SK-N-SH (cell line): ENCODE data around the gene OXGR1. TPM values are rescaled to one million over a fixed set of nuclear protein-coding genes. Genes with fewer than 3 reads are reported as not detected.
A peak's percentile ranks its signal among the peaks of the same experiment; 100 is the strongest.

ENCODE experiments used
- CTCF ChIA-PET: fragments of 300-600, 350-600 bp; formaldehyde crosslinking; extraction: SDS; loops from one replicate; lab custom pipeline; 2021; lab: Yijun Ruan, JAX
- POLR2A ChIA-PET: fragments of 350-600 bp; sonication (Branson Sonifier 250); formaldehyde crosslinking; extraction: SDS; loops from one replicate; lab custom pipeline; 2020; ENCODE audit warnings: antibody characterized with exemption, inconsistent platforms; lab: Yijun Ruan, JAX
- DNase-seq: peaks from one replicate; pipeline ENCODE4 v3.0.0; 2012
- H2AFZ ChIP-seq: fragments of 200-600 bp; sonication (generic); 2 replicates; pipeline ENCODE4 v1.8.1; 2016; ENCODE audit warnings: antibody characterized with exemption, mild to moderate bottlenecking, low read depth
- H3F3A ChIP-seq: fragments of 200-600 bp; sonication (generic); replicated peaks from 2 replicates; pipeline ENCODE3; 2016; ENCODE audit warnings: antibody characterized with exemption, mild to moderate bottlenecking; ENCODE audit not compliant: insufficient read depth
- H3K27ac ChIP-seq, 2 experiments: fragments of 200-500 bp in 1 of 2; fragments of 200-600 bp in 1 of 2; sonication (Bioruptor generic) in 1 of 2; sonication (generic), shearing (Covaris generic) in 1 of 2; 2 replicates each; pipeline versions ENCODE4 v1.5.1 to v1.6.1; 2014 to 2016; ENCODE audit warnings: low read depth in 2 of 2, inconsistent platforms in 1 of 2, low read length in 1 of 2, mild to moderate bottlenecking in 1 of 2, mixed read lengths in 1 of 2
- H3K27me3 ChIP-seq: fragments of 200-600 bp; sonication (generic), shearing (Covaris generic); 2 replicates; pipeline ENCODE4 v1.6.1; 2016; ENCODE audit warnings: mixed run types; ENCODE audit not compliant: insufficient read depth
- H3K36me3 ChIP-seq, 2 experiments: fragments of 200-500 bp in 1 of 2; fragments of 200-600 bp in 1 of 2; sonication (Bioruptor generic) in 1 of 2; sonication (generic) in 1 of 2; replicated peaks in 1 of 2; 2 replicates each; pipeline versions ENCODE3 to v1.5.1; 2014 to 2016; ENCODE audit warnings: low read length in 1 of 2, mild to moderate bottlenecking in 1 of 2; ENCODE audit not compliant: insufficient read depth in 2 of 2, control insufficient read depth in 1 of 2
- H3K4me1 ChIP-seq, 2 experiments: fragments of 200-500 bp in 1 of 2; fragments of 200-600 bp in 1 of 2; sonication (Bioruptor generic) in 1 of 2; sonication (generic), shearing (Covaris generic) in 1 of 2; 2 replicates each; pipeline versions ENCODE4 v1.5.1 to v1.6.1; 2014 to 2016; ENCODE audit warnings: low read depth in 1 of 2, low read length in 1 of 2, mixed run types in 1 of 2; ENCODE audit not compliant: insufficient read depth in 2 of 2, control insufficient read depth in 1 of 2
- H3K4me2 ChIP-seq: fragments of 200-600 bp; sonication (generic), shearing (Covaris generic); 2 replicates; pipeline ENCODE4 v1.6.1; 2017; ENCODE audit warnings: mixed run types
- H3K4me3 ChIP-seq, 2 experiments: fragments of 200-500 bp in 1 of 2; fragments of 200-600 bp in 1 of 2; sonication (Bioruptor generic) in 1 of 2; sonication (generic), shearing (Covaris generic) in 1 of 2; 2 replicates each; pipeline versions ENCODE4 v1.5.1 to v1.8.1; 2014 to 2016; ENCODE audit warnings: low read depth in 2 of 2, inconsistent platforms in 1 of 2, low read length in 1 of 2, mild to moderate bottlenecking in 1 of 2, mixed read lengths in 1 of 2, moderate library complexity in 1 of 2
- H3K79me2 ChIP-seq: fragments of 200-600 bp; sonication (generic); 2 replicates; pipeline ENCODE4 v1.8.1; 2017; ENCODE audit warnings: mild to moderate bottlenecking; ENCODE audit not compliant: insufficient read depth
- H3K9ac ChIP-seq: fragments of 200-600 bp; sonication (generic); 2 replicates; pipeline ENCODE4 v1.6.1; 2017; ENCODE audit warnings: mixed run types
- H3K9me2 ChIP-seq: fragments of 200-600 bp; sonication (generic); 2 replicates; pipeline ENCODE4 v1.6.1; 2017; ENCODE audit warnings: mixed run types
- H3K9me3 ChIP-seq: fragments of 200-600 bp; sonication (generic); 2 replicates; pipeline ENCODE4 v1.6.1; 2017; ENCODE audit warnings: mixed run types, mild to moderate bottlenecking, moderate library complexity
- H4K20me1 ChIP-seq: fragments of 200-600 bp; sonication (generic); 2 replicates; pipeline ENCODE4 v1.6.1; 2017; ENCODE audit warnings: mild to moderate bottlenecking, mixed run types; ENCODE audit not compliant: insufficient read depth
- EP300 ChIP-seq, 2 experiments: IDR thresholded peaks; 2 replicates each; pipeline versions ENCODE4 v1.4.0 to v1.6.1; 2012; ENCODE audit warnings: borderline replicate concordance in 1 of 2, low read depth in 1 of 2, low read length in 1 of 2
- FOSL2 ChIP-seq: IDR thresholded peaks from 2 replicates; pipeline ENCODE4 v1.4.0; 2012; ENCODE audit warnings: low read depth, mild to moderate bottlenecking, moderate library complexity, borderline replicate concordance
- FOXJ3 ChIP-seq: sonication (generic); formaldehyde crosslinking; IDR thresholded peaks from 2 replicates; pipeline ENCODE4 v1.5.1; 2020; ENCODE audit warnings: mild to moderate bottlenecking, missing genetic modification reagents
- FOXM1 ChIP-seq: IDR thresholded peaks from 2 replicates; pipeline ENCODE4 v1.4.0; 2012; ENCODE audit warnings: low read depth, mild to moderate bottlenecking
- GATA2 ChIP-seq: sonication (generic); formaldehyde crosslinking; IDR thresholded peaks from 2 replicates; pipeline ENCODE4 v1.5.0; 2020; ENCODE audit warnings: mild to moderate bottlenecking, missing genetic modification reagents
- MAX ChIP-seq: IDR thresholded peaks from 2 replicates; pipeline ENCODE4 v1.4.0; 2012; ENCODE audit warnings: low read depth
- MXI1 ChIP-seq: IDR thresholded peaks from 2 replicates; pipeline ENCODE4 v1.6.1; 2012; ENCODE audit warnings: mild to moderate bottlenecking, low read depth, low read length, improper control_type of control experiment
- NFIC ChIP-seq: IDR thresholded peaks from 2 replicates; pipeline ENCODE4 v1.4.0; 2012; ENCODE audit warnings: borderline replicate concordance
- NRF1 ChIP-seq: IDR thresholded peaks from 2 replicates; pipeline ENCODE4 v1.6.1; 2012; ENCODE audit warnings: low read depth, mild to moderate bottlenecking, low read length
- POLR2AphosphoS5 ChIP-seq: IDR thresholded peaks from 2 replicates; pipeline ENCODE4 v1.6.1; 2012; ENCODE audit warnings: low read depth, low read length
- RAD21 ChIP-seq: IDR thresholded peaks from 2 replicates; pipeline ENCODE4 v1.6.1; 2012; ENCODE audit warnings: mild to moderate bottlenecking, low read length
- RFX5 ChIP-seq: IDR thresholded peaks from 2 replicates; pipeline ENCODE4 v1.6.1; 2012; ENCODE audit warnings: mild to moderate bottlenecking, improper control_type of control experiment, low read length
- SMC3 ChIP-seq: IDR thresholded peaks from 2 replicates; pipeline ENCODE4 v1.6.1; 2012; ENCODE audit warnings: low read depth, low read length, improper control_type of control experiment
- TAF1 ChIP-seq: IDR thresholded peaks from 2 replicates; pipeline ENCODE4 v1.6.1; 2012; ENCODE audit warnings: low read depth, mild to moderate bottlenecking, low read length, moderate library complexity, borderline replicate concordance
- TCF12 ChIP-seq: IDR thresholded peaks from 2 replicates; pipeline ENCODE4 v1.4.0; 2012
- YY1 ChIP-seq: IDR thresholded peaks from 2 replicates; pipeline ENCODE4 v1.4.0; 2012; ENCODE audit warnings: low read depth, mild to moderate bottlenecking
- WGBS: methylation state at CpG from one replicate; pipeline ENCODE4 v1.1.6; 2017; ENCODE audit warnings: low lambda C conversion rate; 5-methylcytosine and 5-hydroxymethylcytosine counted together
- polyA plus RNA-seq, 3 experiments: library from polyadenylated mRNA; depleted of rRNA; stranded (reverse); fragments of >200 nt; gene quantifications; 2 replicates each; pipeline ENCODE4 v1.2.3, GENCODE V29; 2012
- TF ChIP-seq, protein P1 (sequence below): fragments of 200-600 bp; sonication (generic); IDR thresholded peaks from 2 replicates; pipeline ENCODE4 v1.6.1; 2017; ENCODE audit warnings: antibody characterized with exemption, mild to moderate bottlenecking, moderate library complexity
- TF ChIP-seq, protein P2 (sequence below): fragments of 150-350 bp; IDR thresholded peaks from 2 replicates; pipeline ENCODE4 v1.6.1; 2016; ENCODE audit warnings: mild to moderate bottlenecking, low read depth, low read length
- TF ChIP-seq, protein P3 (sequence below): IDR thresholded peaks from 2 replicates; pipeline ENCODE4 v1.4.0; 2012; ENCODE audit warnings: low read depth, borderline replicate concordance
- TF ChIP-seq, protein P4 (sequence below): IDR thresholded peaks from 2 replicates; pipeline ENCODE4 v1.4.0; 2012; ENCODE audit warnings: low read depth, borderline replicate concordance

Gene OXGR1
- polyA plus RNA-seq, 1 of the 3 experiments (the other 2 are of a cell fraction) = not detected

DNA sequence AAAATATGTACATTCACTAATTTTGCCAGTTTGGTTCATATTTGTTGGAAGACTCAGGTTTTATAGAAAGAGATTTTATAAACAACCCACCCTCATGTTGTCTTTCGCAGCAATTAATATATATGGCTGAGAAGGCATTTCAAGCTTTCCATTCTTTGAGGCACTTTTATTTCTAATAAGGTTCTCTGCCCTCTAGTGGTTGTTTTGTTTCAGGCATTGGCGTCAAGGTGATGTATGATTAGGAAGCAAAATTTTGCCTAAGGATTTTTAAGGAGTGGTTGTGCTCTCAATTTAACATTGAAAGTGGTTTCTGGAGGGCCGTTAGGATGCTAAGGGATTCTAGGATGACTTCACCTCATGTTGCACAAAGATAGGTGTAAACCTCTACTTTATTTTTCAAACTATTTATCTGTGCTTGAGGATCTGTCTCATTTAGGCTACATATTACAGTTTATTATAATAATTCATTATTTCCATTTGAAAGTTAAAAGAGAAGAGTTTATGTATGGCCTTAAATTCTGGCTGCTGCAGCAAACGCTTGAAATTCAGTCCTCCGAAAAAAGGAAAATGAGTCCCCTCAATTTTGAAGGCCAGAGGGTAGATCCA is 35.9 kb downstream of the OXGR1 start:
- Histone ChIP-seq H3K9me2 (no peaks in the 10 kb centered on the region), H3K36me3 (no peaks in the 10 kb centered on the region), H3K4me1 (no peaks in the 10 kb centered on the region), H3K4me3 (peak overlapping the region in 1 of 2 experiments; percentile 34; a peak in 1 of 4 replicates), H3K9ac (no peak overlapping the region), H3K79me2 (no peaks in the 10 kb centered on the region), H3K27ac (no peak overlapping the region), H3K27me3 (no peaks in the 10 kb centered on the region), H3K9me3 (no peaks in the 10 kb centered on the region), H3K4me2 (no peak overlapping the region), H4K20me1 (no peaks in the 10 kb centered on the region), H2AFZ (no peak overlapping the region), H3F3A (no peaks in the 10 kb centered on the region)
- ChIA-PET POLR2A (no interaction called here), CTCF (interaction anchor here (0.6 to 3.0 kb wide), 40 partner anchors 9 to 1255 kb away, joined by 3 to 39 read pairs (median 4); no protein-coding TSS in a partner anchor)
- peak; percentile 30 for DNase-seq
- WGBS = 35% methylated on average over 5 of the region's 5 CpGs
- TF ChIP-seq SMC3 (peak; percentile 41; the same call in 1 of the 2 replicates), NRF1 (no peak), RAD21 (peak; percentile 66)
- TF ChIP-seq, protein P1, sequence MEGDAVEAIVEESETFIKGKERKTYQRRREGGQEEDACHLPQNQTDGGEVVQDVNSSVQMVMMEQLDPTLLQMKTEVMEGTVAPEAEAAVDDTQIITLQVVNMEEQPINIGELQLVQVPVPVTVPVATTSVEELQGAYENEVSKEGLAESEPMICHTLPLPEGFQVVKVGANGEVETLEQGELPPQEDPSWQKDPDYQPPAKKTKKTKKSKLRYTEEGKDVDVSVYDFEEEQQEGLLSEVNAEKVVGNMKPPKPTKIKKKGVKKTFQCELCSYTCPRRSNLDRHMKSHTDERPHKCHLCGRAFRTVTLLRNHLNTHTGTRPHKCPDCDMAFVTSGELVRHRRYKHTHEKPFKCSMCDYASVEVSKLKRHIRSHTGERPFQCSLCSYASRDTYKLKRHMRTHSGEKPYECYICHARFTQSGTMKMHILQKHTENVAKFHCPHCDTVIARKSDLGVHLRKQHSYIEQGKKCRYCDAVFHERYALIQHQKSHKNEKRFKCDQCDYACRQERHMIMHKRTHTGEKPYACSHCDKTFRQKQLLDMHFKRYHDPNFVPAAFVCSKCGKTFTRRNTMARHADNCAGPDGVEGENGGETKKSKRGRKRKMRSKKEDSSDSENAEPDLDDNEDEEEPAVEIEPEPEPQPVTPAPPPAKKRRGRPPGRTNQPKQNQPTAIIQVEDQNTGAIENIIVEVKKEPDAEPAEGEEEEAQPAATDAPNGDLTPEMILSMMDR = peak; percentile 84

- H3K9me3 ChIP-seq = no peaks in the 10 kb centered on the region
- no peaks in the 10 kb centered on the region for H3K79me2 ChIP-seq
- no peaks in the 10 kb centered on the region for H3K36me3 ChIP-seq
- DNase-seq = no peak
- ChIA-PET POLR2A (no interaction called here), CTCF (interaction anchor here (1.4 kb wide), 1 partner anchor 14 kb away, joined by 3 read pairs; no protein-coding TSS in a partner anchor)
- no peak overlapping the region for H3K27ac ChIP-seq
- H3K4me1 ChIP-seq = no peaks in the 10 kb centered on the region
- H3K9me2 ChIP-seq = no peaks in the 10 kb centered on the region
- H3K4me3 ChIP-seq = no peak overlapping the region
- H4K20me1 ChIP-seq = no peaks in the 10 kb centered on the region
- H3K27me3 ChIP-seq = no peaks in the 10 kb centered on the region
- no peak overlapping the region for H2AFZ ChIP-seq
- no peak overlapping the region for H3K4me2 ChIP-seq
- no peak overlapping the region for H3K9ac ChIP-seq
- H3F3A ChIP-seq = no peaks in the 10 kb centered on the region
- TF ChIP-seq MXI1 (no peak), POLR2AphosphoS5 (no peak), YY1 (no peak), FOXM1 (no peak), MAX (no peak), FOSL2 (no peak), NFIC (no peak), NRF1 (no peak), RFX5 (no peak), EP300 (IDR thresholded peaks at IDR 0.05; ENCODE audit: borderline replicate concordance in 1 of 2, low read depth in 1 of 2, low read length in 1 of 2) (no peak), TAF1 (no peak), GATA2 (CRISPR knock-in tag) (no peak), FOXJ3 (CRISPR knock-in tag) (no peak), SMC3 (no peak), TCF12 (no peak)
- TF ChIP-seq, protein P2, sequence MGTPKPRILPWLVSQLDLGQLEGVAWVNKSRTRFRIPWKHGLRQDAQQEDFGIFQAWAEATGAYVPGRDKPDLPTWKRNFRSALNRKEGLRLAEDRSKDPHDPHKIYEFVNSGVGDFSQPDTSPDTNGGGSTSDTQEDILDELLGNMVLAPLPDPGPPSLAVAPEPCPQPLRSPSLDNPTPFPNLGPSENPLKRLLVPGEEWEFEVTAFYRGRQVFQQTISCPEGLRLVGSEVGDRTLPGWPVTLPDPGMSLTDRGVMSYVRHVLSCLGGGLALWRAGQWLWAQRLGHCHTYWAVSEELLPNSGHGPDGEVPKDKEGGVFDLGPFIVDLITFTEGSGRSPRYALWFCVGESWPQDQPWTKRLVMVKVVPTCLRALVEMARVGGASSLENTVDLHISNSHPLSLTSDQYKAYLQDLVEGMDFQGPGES = no peak
- TF ChIP-seq, protein P3, sequence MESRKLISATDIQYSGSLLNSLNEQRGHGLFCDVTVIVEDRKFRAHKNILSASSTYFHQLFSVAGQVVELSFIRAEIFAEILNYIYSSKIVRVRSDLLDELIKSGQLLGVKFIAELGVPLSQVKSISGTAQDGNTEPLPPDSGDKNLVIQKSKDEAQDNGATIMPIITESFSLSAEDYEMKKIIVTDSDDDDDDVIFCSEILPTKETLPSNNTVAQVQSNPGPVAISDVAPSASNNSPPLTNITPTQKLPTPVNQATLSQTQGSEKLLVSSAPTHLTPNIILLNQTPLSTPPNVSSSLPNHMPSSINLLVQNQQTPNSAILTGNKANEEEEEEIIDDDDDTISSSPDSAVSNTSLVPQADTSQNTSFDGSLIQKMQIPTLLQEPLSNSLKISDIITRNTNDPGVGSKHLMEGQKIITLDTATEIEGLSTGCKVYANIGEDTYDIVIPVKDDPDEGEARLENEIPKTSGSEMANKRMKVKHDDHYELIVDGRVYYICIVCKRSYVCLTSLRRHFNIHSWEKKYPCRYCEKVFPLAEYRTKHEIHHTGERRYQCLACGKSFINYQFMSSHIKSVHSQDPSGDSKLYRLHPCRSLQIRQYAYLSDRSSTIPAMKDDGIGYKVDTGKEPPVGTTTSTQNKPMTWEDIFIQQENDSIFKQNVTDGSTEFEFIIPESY = no peak
- TF ChIP-seq, protein P4, sequence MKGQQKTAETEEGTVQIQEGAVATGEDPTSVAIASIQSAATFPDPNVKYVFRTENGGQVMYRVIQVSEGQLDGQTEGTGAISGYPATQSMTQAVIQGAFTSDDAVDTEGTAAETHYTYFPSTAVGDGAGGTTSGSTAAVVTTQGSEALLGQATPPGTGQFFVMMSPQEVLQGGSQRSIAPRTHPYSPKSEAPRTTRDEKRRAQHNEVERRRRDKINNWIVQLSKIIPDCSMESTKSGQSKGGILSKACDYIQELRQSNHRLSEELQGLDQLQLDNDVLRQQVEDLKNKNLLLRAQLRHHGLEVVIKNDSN = no peak
Measured at GRCh38 chr13:96952595-96952994, 41.7 kb downstream of the OXGR1 start.
